K562 (cell line): ENCODE measurements around the gene MTOR. TPM values are rescaled to one million over a fixed set of nuclear protein-coding genes. Genes with fewer than 3 reads are reported as not detected.
A peak's percentile ranks its signal among the peaks of the same experiment; 100 is the strongest.

Experiments used
- CHCHD3 ChIP-seq: fragments of 250-450 bp; sonication (Bioruptor Pico); IDR thresholded peaks from 2 replicates; pipeline ENCODE4 v2.1.2; 2022; ENCODE audit warnings: mild to moderate bottlenecking
- CXXC5 ChIP-seq: fragments of 250-450 bp; sonication (Bioruptor Pico); IDR thresholded peaks from 2 replicates; pipeline ENCODE4 v1.8.0; 2022; ENCODE audit warnings: inconsistent platforms, mild to moderate bottlenecking, moderate library complexity
- ELF4 ChIP-seq: fragments of 450-650 bp; formaldehyde crosslinking; IDR thresholded peaks from 2 replicates; pipeline ENCODE4 v1.4.0; 2022; ENCODE audit warnings: missing genetic modification characterization
- FOXJ3 ChIP-seq: sonication (generic); formaldehyde crosslinking; IDR thresholded peaks from 2 replicates; pipeline ENCODE4 v1.4.0; 2020; ENCODE audit warnings: mild to moderate bottlenecking, missing genetic modification reagents
- KAT7 ChIP-seq: sonication (generic); formaldehyde crosslinking; IDR thresholded peaks from 2 replicates; pipeline ENCODE4 v1.8.0; 2022; ENCODE audit warnings: missing genetic modification reagents, mild to moderate bottlenecking, borderline replicate concordance
- KDM5B ChIP-seq: fragments of 200-600 bp; sonication (generic); IDR thresholded peaks from 2 replicates; pipeline ENCODE4 v1.6.1; 2012; ENCODE audit warnings: low read depth, mild to moderate bottlenecking, moderate library complexity, low read length, control low read depth, inconsistent platforms; ENCODE audit not compliant: insufficient replicate concordance
- LEF1 ChIP-seq: fragments of 450-650 bp; IDR thresholded peaks from 2 replicates; pipeline ENCODE4 v1.6.1; 2016; ENCODE audit warnings: mild to moderate bottlenecking
- NCOR1 ChIP-seq: fragments of 450-650 bp; IDR thresholded peaks from 2 replicates; pipeline ENCODE4 v1.6.1; 2016; ENCODE audit warnings: mild to moderate bottlenecking, moderate library complexity
- NFIC ChIP-seq: fragments of 450-650 bp; IDR thresholded peaks from 2 replicates; pipeline ENCODE4 v1.6.1; 2017; ENCODE audit warnings: mild to moderate bottlenecking, inconsistent platforms
- NFYB ChIP-seq: IDR thresholded peaks from 2 replicates; pipeline ENCODE4 v1.6.1; 2011; ENCODE audit warnings: mild to moderate bottlenecking, moderate library complexity; ENCODE audit not compliant: insufficient read length; ENCODE audit errors: extremely low read depth
- PHF20 ChIP-seq: fragments of 450-650 bp; IDR thresholded peaks from 2 replicates; pipeline ENCODE4 v1.6.1; 2018; ENCODE audit not compliant: partially characterized antibody
- SIN3A ChIP-seq, 2 experiments: fragments of 150-350 bp in 1 of 2; IDR thresholded peaks; 2 replicates each; pipeline ENCODE4 v1.6.1; 2011 to 2016; ENCODE audit warnings: borderline replicate concordance in 2 of 2, low read depth in 2 of 2, low read length in 2 of 2, mild to moderate bottlenecking in 2 of 2, moderate library complexity in 2 of 2; ENCODE audit not compliant: control insufficient read depth in 1 of 2
- SMARCE1 ChIP-seq: fragments of 450-650 bp; IDR thresholded peaks from 2 replicates; pipeline ENCODE4 v1.7.1; 2016; ENCODE audit warnings: mild to moderate bottlenecking
- SUPT5H ChIP-seq: fragments of 450-650 bp; IDR thresholded peaks from 2 replicates; pipeline ENCODE4 v1.6.1; 2016
- THAP12 ChIP-seq: fragments of 250-450 bp; sonication (Bioruptor Pico); IDR thresholded peaks from 2 replicates; pipeline ENCODE4 v1.9.0; 2021; ENCODE audit warnings: mild to moderate bottlenecking, inconsistent platforms
- ZC3H11A ChIP-seq: IDR thresholded peaks from 2 replicates; pipeline ENCODE4 v1.6.1; 2012; ENCODE audit warnings: low read depth, low read length, improper control_type of control experiment
- ZNF232 ChIP-seq: sonication (generic); formaldehyde crosslinking; IDR thresholded peaks from 2 replicates; pipeline ENCODE4 v1.8.0; 2022; ENCODE audit warnings: mild to moderate bottlenecking, missing genetic modification reagents
- ZNF395 ChIP-seq: fragments of 200-800 bp; sonication (Bioruptor generic); IDR thresholded peaks from 2 replicates; pipeline ENCODE4 v1.6.1; 2017; ENCODE audit warnings: missing genetic modification characterization, missing compliant biosample characterization
- ZNF740 ChIP-seq, 3 experiments: fragments of 200-800 bp in 1 of 3; sonication (Bioruptor generic) in 1 of 3; sonication (generic) in 1 of 3; formaldehyde crosslinking in 1 of 3; IDR thresholded peaks; 2 replicates each; pipeline versions ENCODE4 v1.6.1 to v1.8.0; 2016 to 2022; ENCODE audit warnings: mild to moderate bottlenecking in 2 of 3, missing compliant biosample characterization in 2 of 3, missing genetic modification characterization in 2 of 3, missing genetic modification reagents in 1 of 3
- polyA plus RNA-seq, 8 experiments: library from polyadenylated mRNA; depleted of rRNA in 4 of 8; stranded (reverse) in 5 of 8; unstranded in 3 of 8; fragments of >200 nt; fragmentation: Nextera tagmentation in 2 of 8; fragmentation: Illumina TruSeq in 1 of 8; extraction: Ambion mirVana in 2 of 8; extraction: Trizol in 1 of 8; gene quantifications; 2 replicates each; pipeline versions ENCODE4 v1.2.1 to v1.2.3, GENCODE V29; 2011 to 2014; ENCODE audit warnings: inconsistent platforms in 1 of 8, missing spikeins in 1 of 8
- total RNA-seq, 7 experiments: library from RNA; depleted of rRNA in 6 of 7; stranded (reverse); fragments of >200 nt in 6 of 7; fragmentation: Illumina TruSeq in 2 of 7; extraction: Trizol in 2 of 7; gene quantifications; 2 replicates each; pipeline versions ENCODE4 v1.2.1 to v1.2.3, GENCODE V29; 2011 to 2021; ENCODE audit warnings: low replicate concordance in 1 of 7
- TF ChIP-seq, protein P1 (sequence below): sonication (generic); formaldehyde crosslinking; IDR thresholded peaks from 2 replicates; pipeline ENCODE4 v1.8.0; 2022; ENCODE audit warnings: mild to moderate bottlenecking, missing genetic modification reagents
- TF ChIP-seq, protein P2 (sequence below): fragments of 250-450 bp; sonication (Bioruptor Pico); IDR thresholded peaks from 2 replicates; pipeline ENCODE4 v1.9.0; 2021; ENCODE audit warnings: mild to moderate bottlenecking

MTOR gene
- total and polyA plus RNA-seq, 9 of the 15 experiments (the other 6 are each of a cell fraction or from before 2014, with no cell fraction given) = 11.4 to 71.4 (median 52.2) TPM

- no peak for TF ChIP-seq ZNF395 (CRISPR knock-in tag)
- TF ChIP-seq LEF1 = no peak
- TF ChIP-seq SIN3A (IDR thresholded peaks at IDR 0.05; ENCODE audit: borderline replicate concordance in 2 of 2, control insufficient read depth in 1 of 2, low read depth in 2 of 2, low read length in 2 of 2) = peak; percentile 63 to 73; a peak in 1 of 4 replicates
- no peak for TF ChIP-seq ELF4 (CRISPR knock-in tag)
- no peak for TF ChIP-seq NCOR1
- TF ChIP-seq PHF20 = peak; percentile 98
- peak; percentile 22; the same call in 1 of the 2 replicates for TF ChIP-seq THAP12 (CRISPR knock-in tag)
- no peak for TF ChIP-seq NFYB
- peak; percentile 83 for TF ChIP-seq CXXC5
- TF ChIP-seq CHCHD3 (CRISPR knock-in tag) = no peak
- TF ChIP-seq KDM5B = peak; percentile 91
- TF ChIP-seq, protein P1, sequence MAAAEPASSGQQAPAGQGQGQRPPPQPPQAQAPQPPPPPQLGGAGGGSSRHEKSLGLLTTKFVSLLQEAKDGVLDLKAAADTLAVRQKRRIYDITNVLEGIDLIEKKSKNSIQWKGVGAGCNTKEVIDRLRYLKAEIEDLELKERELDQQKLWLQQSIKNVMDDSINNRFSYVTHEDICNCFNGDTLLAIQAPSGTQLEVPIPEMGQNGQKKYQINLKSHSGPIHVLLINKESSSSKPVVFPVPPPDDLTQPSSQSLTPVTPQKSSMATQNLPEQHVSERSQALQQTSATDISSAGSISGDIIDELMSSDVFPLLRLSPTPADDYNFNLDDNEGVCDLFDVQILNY = no peak
- peak; percentile 99; the same call in 1 of the 2 replicates for TF ChIP-seq KAT7 (CRISPR knock-in tag)
- no peak for TF ChIP-seq ZC3H11A
- 0 out of 2 replicates have a peak, but pooled peaks have one; percentile 44 for TF ChIP-seq ZNF232 (CRISPR knock-in tag)
- no peak for TF ChIP-seq FOXJ3
- TF ChIP-seq NFIC = peak; percentile 68
- no peak for TF ChIP-seq SMARCE1
- TF ChIP-seq, protein P2, sequence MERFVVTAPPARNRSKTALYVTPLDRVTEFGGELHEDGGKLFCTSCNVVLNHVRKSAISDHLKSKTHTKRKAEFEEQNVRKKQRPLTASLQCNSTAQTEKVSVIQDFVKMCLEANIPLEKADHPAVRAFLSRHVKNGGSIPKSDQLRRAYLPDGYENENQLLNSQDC (CRISPR knock-in tag) = no peak
- TF ChIP-seq SUPT5H = peak; percentile 90
- no peak for TF ChIP-seq ZNF740 (CRISPR knock-in tag; IDR thresholded peaks at IDR 0.05)
- no peak for TF ChIP-seq ZNF740 (tag; IDR thresholded peaks at IDR 0.05)
Measured at GRCh38 chr1:11099310-11100148, 162.8 kb downstream of the MTOR start, which contains the start of gene EXOSC10 (continued).
